ENCODE measurements around the gene ZNF175. TPM values are rescaled to one million over a fixed set of nuclear protein-coding genes. Genes with fewer than 3 reads are reported as not detected.

ZNF175 gene
- total RNA-seq, 2 experiments from 2014 or later: 8.3 to 10.1 TPM

GRCh38 chr19:51587264-51588191 lies 16.4 kb downstream of the ZNF175 start:
- Mint-ChIP-seq H3K27me3 (no peaks in the 10 kb centered on the region), H3K36me3 (peaks cover 64% of the 10 kb centered on the region), H3K9me3 (ENCODE audit: low read depth) (peaks cover 44% of the 10 kb centered on the region), H3K4me3 (no peak overlapping the region), H3K4me1 (no peaks in the 10 kb centered on the region), H3K27ac (no peak overlapping the region)
- CTCF ChIA-PET: no interaction called here
- no peak for DNase-seq
- ATAC-seq: no peak

- Mint-ChIP-seq H3K4me3 (no peak overlapping the region), H3K9me3 (ENCODE audit: low read depth) (peaks cover 31% of the 10 kb centered on the region), H3K4me1 (peaks cover 10% of the 10 kb centered on the region), H3K27ac (no peak overlapping the region), H3K27me3 (no peaks in the 10 kb centered on the region), H3K36me3 (peaks cover 45% of the 10 kb centered on the region)
- CTCF ChIA-PET: no interaction called here
- no peak for ATAC-seq
- no peak for DNase-seq
Observed at GRCh38 chr19:51589511-51589910, 18.4 kb downstream of the ZNF175 start.

- peaks cover 37% of the 10 kb centered on the region for H3K36me3 Mint-ChIP-seq
- no peak overlapping the region for H3K4me3 Mint-ChIP-seq
- no peaks in the 10 kb centered on the region for H3K27me3 Mint-ChIP-seq
- ATAC-seq (no peak), DNase-seq (no peak)
- CTCF ChIA-PET: no interaction called here
- peaks cover 16% of the 10 kb centered on the region for H3K4me1 Mint-ChIP-seq
- no peak overlapping the region for H3K27ac Mint-ChIP-seq
- H3K9me3 Mint-ChIP-seq (ENCODE audit: low read depth): peaks cover 25% of the 10 kb centered on the region
Observed at GRCh38 chr19:51590441-51590840, 19.4 kb downstream of the ZNF175 start.

GRCh38 chr19:51592521-51592920 lies 21.4 kb downstream of the ZNF175 start:
- DNase-seq (no peak), ATAC-seq (no peak)
- H3K9me3 Mint-ChIP-seq (ENCODE audit: low read depth): peaks cover 17% of the 10 kb centered on the region
- H3K36me3 Mint-ChIP-seq: peaks cover 16% of the 10 kb centered on the region
- H3K4me3 Mint-ChIP-seq: no peak overlapping the region
- H3K4me1 Mint-ChIP-seq: peaks cover 16% of the 10 kb centered on the region
- no peaks in the 10 kb centered on the region for H3K27me3 Mint-ChIP-seq
- CTCF ChIA-PET: no interaction called here
- H3K27ac Mint-ChIP-seq: no peak overlapping the region

GRCh38 chr19:51593138-51593890 lies 22.2 kb downstream of the ZNF175 start:
- peak overlapping the region; percentile 75 for H3K27ac Mint-ChIP-seq
- peaks cover 10% of the 10 kb centered on the region for H3K9me3 Mint-ChIP-seq (ENCODE audit: low read depth)
- CTCF ChIA-PET: interaction anchor here (1.5 kb wide), 1 partner anchor 64 kb away, joined by 7 read pairs; no protein-coding TSS in a partner anchor
- peaks cover 9% of the 10 kb centered on the region for H3K36me3 Mint-ChIP-seq
- H3K4me3 Mint-ChIP-seq: peak overlapping the region; percentile 84
- no peak for ATAC-seq
- peaks cover 16% of the 10 kb centered on the region for H3K4me1 Mint-ChIP-seq
- DNase-seq: no peak
- no peaks in the 10 kb centered on the region for H3K27me3 Mint-ChIP-seq

GRCh38 chr19:51593969-51594773 lies 23.1 kb downstream of the ZNF175 start:
- Mint-ChIP-seq H3K27me3 (no peaks in the 10 kb centered on the region), H3K36me3 (peaks cover 5% of the 10 kb centered on the region), H3K4me3 (peak overlapping the region; percentile 84), H3K4me1 (peaks cover 16% of the 10 kb centered on the region), H3K27ac (peak overlapping the region; percentile 75), H3K9me3 (ENCODE audit: low read depth) (peaks cover 7% of the 10 kb centered on the region)
- DNase-seq (peak; percentile 98), ATAC-seq (peak; percentile 100)
- CTCF ChIA-PET: interaction anchor here (0.8 to 2.0 kb wide), 4 partner anchors 11 to 121 kb away, joined by 3 to 7 read pairs (median 4); no protein-coding TSS in a partner anchor

- CTCF ChIA-PET: interaction anchor here (0.8 to 2.0 kb wide), 4 partner anchors 10 to 121 kb away, joined by 3 to 7 read pairs (median 4); no protein-coding TSS in a partner anchor
Observed at GRCh38 chr19:51594774-51595109, 23.7 kb downstream of the ZNF175 start.

GRCh38 chr19:51595190-51596175 lies 24.4 kb downstream of the ZNF175 start:
- H3K9me3 Mint-ChIP-seq (ENCODE audit: low read depth): peaks cover 3% of the 10 kb centered on the region
- peaks cover 7% of the 10 kb centered on the region for H3K27me3 Mint-ChIP-seq
- CTCF ChIA-PET: interaction anchor here (1.0 to 2.0 kb wide), 3 partner anchors 10 to 62 kb away, joined by 3 to 5 read pairs (median 4); no protein-coding TSS in a partner anchor
- ATAC-seq (no peak), DNase-seq (no peak)
- no peak overlapping the region for H3K27ac Mint-ChIP-seq
- peaks cover 16% of the 10 kb centered on the region for H3K4me1 Mint-ChIP-seq
- no peaks in the 10 kb centered on the region for H3K36me3 Mint-ChIP-seq
- H3K4me3 Mint-ChIP-seq: peak overlapping the region; percentile 84

More at GRCh38 chr19:51594774-51595109, 23.7 kb downstream of the ZNF175 start:
- H3K4me3 Mint-ChIP-seq: peak overlapping the region; percentile 84
- DNase-seq (no peak), ATAC-seq (no peak)
- peaks cover 16% of the 10 kb centered on the region for H3K4me1 Mint-ChIP-seq
- H3K27me3 Mint-ChIP-seq: no peaks in the 10 kb centered on the region
- peaks cover 3% of the 10 kb centered on the region for H3K9me3 Mint-ChIP-seq (ENCODE audit: low read depth)
- peaks cover 2% of the 10 kb centered on the region for H3K36me3 Mint-ChIP-seq
- peak overlapping the region; percentile 75 for H3K27ac Mint-ChIP-seq

GRCh38 chr19:51598159-51598915 lies 27.3 kb downstream of the ZNF175 start:
- CTCF ChIA-PET: no interaction called here
- Mint-ChIP-seq H3K27ac (no peak overlapping the region), H3K4me3 (no peak overlapping the region), H3K4me1 (peaks cover 14% of the 10 kb centered on the region), H3K27me3 (peaks cover 22% of the 10 kb centered on the region), H3K36me3 (no peaks in the 10 kb centered on the region), H3K9me3 (ENCODE audit: low read depth) (no peaks in the 10 kb centered on the region)
- ATAC-seq: no peak
- no peak for DNase-seq

GRCh38 chr19:51599084-51599483 lies 28.0 kb downstream of the ZNF175 start:
- Mint-ChIP-seq H3K27me3 (peaks cover 22% of the 10 kb centered on the region), H3K4me3 (no peak overlapping the region), H3K36me3 (no peaks in the 10 kb centered on the region), H3K4me1 (peaks cover 7% of the 10 kb centered on the region), H3K27ac (no peak overlapping the region), H3K9me3 (ENCODE audit: low read depth) (no peaks in the 10 kb centered on the region)
- ATAC-seq (no peak), DNase-seq (no peak)
- CTCF ChIA-PET: no interaction called here

GRCh38 chr19:51600940-51601580 lies 30.0 kb downstream of the ZNF175 start:
- peak; percentile 20 for ATAC-seq
- peaks cover 26% of the 10 kb centered on the region for H3K27me3 Mint-ChIP-seq
- H3K4me3 Mint-ChIP-seq: no peak overlapping the region
- no peaks in the 10 kb centered on the region for H3K4me1 Mint-ChIP-seq
- no peak for DNase-seq
- H3K36me3 Mint-ChIP-seq: no peaks in the 10 kb centered on the region
- no peak overlapping the region for H3K27ac Mint-ChIP-seq
- no peaks in the 10 kb centered on the region for H3K9me3 Mint-ChIP-seq (ENCODE audit: low read depth)
- CTCF ChIA-PET: no interaction called here
